SH-SY5Y (cell line): Measurements from ENCODE around the gene FOXP4.

Experiments
- GATA2 ChIP-seq: IDR thresholded peaks from 2 replicates; pipeline ENCODE4 v1.6.1; 2011; ENCODE audit warnings: mild to moderate bottlenecking, low read depth, low read length
- GATA3 ChIP-seq: IDR thresholded peaks from 2 replicates; pipeline ENCODE4 v1.6.1; 2011; ENCODE audit warnings: low read depth, mild to moderate bottlenecking, low read length, moderate library complexity

Gene FOXP4

DNA sequence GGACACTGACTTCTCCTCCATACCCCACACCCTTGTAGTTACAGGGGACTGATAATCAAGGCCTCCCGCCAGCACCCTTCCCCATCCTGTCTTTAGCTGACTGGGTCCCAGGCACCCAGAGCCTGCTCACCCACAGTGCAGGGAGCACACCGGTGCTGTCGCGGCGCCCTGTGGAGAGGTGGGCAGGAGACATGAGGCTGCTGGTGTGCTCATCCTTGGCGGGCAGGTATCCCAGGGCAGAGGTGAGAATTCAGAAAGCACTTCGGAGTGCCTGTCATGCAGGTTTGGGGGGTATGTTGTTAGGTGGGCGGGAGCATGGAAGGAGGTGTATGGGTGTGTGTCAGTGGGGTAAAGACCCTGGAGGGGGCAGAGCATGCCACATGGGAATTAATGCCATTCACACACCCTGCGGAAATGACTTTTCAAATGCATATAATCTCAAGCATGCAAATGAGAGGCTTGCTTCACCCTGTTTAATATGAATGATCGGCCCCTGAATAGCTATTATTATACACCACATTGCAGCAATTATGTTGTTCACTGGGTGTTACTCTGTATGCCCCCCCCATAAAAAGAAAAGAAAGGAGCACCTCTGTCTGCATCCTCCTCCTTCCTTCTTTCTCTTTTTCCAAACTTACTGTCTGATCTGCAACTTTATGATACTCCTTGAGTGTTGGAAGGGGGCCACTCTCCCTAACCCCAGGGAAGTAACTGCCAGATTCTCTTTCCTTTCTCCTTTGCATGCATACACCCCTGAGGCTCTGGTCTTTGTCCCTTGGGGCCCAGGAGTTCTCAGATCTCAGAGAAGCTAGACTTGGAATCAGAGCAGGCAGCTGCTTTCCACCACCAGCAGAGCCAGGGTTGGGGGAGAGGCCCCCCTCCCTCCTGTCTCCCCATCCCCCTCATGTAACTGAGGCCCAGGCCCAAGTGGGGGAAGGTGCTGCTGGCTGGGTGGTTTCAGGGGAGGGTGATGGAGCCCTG is 16.0 kb downstream of the FOXP4 start:
- TF ChIP-seq GATA2, result no peak
- no peak for TF ChIP-seq GATA3

DNA sequence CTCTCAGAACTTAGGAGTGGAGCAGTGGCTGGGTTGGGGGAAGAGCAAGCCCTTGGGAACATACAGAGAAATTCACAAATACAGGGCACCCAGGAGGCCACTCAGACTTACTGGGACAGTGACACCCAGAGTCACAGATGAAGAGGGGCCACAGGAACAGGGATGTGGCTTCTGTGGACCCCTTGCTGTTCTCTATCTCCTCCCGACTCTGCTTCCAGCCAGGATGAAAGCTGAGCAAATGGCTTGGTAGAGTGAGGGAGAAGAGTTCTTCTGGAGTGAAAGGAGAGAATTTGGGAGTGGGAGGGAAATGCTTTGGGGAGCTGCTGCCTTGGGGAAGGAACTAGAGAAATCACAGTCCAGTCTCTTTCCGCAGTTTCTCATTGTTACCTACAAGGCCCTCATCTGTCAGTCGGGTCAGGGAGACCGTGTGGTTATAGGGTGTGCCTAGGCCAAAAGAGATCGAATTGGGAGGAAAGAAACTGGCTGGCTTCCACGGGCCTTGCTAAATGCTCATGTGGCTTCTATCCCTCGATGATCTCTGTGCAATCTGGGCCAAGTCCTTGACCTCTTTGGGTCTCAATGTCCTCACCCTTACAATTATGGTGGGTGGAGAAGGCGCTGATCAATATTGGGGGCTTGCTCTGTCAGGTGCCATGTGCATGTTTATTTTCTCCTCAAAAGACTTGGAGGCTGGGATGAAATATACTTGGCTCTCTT is 17.0 kb downstream of the FOXP4 start:
- no peak for TF ChIP-seq GATA2
- no peak for TF ChIP-seq GATA3

DNA sequence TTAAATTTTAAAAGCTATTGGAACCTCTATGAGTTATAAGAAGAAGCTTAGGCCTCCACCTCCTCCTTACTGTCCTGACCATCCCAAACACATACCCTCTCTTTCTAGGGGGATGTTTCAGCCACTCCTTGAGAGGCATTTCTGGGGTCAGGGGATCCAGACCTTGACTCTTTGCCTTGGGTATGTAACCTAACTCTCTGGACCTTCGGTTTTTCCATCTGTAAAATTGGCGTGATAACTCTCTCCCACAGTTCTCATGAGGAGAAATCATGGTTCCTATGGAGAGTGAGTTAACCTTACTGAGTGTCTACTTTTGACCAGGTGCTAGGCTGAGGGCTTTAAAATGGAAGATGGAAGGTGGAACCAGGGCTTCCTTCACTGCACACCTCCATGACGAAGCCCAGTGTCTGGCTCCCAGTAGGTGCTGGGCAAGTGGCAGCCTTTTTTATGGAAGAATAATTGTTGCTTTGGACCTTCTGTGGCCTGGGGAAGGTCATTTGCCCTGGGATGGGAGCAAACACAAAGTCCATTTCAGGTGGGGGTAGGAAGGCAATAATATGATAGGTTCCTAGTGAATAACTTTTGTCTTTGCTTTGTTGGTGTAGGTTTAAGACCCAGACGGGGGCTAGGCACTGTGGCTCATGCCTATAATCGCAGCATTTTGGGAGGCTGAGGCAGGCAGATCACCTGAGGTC is 18.4 kb downstream of the FOXP4 start:
- no peak for TF ChIP-seq GATA3
- no peak for TF ChIP-seq GATA2

- no peak for TF ChIP-seq GATA3
- no peak for TF ChIP-seq GATA2
Measured at GRCh38 chr6:41565701-41566100, 19.5 kb downstream of the FOXP4 start.

GRCh38 chr6:41566961-41567360 is 20.8 kb downstream of the FOXP4 start:
- TF ChIP-seq GATA2, result no peak
- TF ChIP-seq GATA3, result no peak

DNA sequence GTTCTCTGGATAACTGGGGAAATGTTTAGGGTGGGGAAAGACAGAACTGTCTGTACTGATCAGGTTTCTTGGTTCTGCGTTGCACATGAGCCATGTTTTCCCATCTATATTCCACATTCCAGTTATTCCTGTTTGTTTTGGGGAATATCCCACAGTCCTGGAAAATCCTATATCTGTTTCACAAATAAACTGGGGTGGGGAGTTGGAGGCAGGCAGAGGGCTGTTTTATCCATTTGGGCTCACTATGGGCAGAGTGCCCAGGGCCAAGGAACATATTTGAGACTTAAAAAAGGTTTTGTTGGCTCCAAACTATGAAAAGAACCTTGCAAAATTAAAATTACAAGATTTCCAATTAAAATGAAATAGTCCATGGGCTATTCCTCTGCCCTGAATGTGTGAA is 21.5 kb downstream of the FOXP4 start:
- TF ChIP-seq GATA3 (no peak), GATA2 (no peak)

GRCh38 chr6:41568202-41568584 is 22.0 kb downstream of the FOXP4 start:
- TF ChIP-seq GATA3, result no peak
- no peak for TF ChIP-seq GATA2

DNA sequence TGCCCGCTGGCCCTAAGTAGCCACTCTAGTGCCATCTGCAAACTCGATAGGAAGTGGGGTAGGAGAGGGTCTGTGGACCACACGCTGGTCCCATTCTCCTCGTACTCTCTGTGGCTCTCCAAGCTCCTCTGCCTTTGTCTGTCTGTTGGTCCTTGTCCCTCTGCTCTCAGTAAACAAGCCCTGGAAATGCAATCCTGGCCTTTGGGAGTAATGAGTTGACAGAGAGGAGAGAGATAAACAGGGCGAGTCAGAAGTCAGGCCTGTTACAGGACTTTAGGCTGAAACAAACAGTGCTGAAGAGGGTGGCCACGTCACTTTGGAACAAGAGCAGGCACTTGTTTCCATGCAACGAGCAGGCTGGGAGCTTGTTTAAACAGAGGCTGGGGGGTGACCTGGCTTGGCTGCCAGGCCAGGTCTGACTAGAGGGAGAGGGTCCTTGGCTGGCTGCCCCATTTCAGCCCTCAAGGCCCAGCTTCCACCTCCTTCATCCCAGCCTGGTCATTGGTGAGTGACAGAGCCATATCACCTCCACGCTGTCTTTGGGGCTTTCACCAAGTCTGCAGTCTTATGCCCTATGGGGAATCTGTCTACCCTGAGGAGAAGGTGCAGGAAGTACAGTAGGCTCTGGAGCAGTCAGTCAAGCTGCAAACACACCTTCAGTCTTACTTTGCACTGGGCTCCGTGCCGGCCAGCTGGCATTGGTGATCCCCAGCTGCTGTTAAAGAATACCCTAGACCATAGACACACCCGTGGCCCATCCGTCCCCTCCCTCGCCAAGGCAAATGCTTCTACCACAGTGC is 22.6 kb downstream of the FOXP4 start:
- TF ChIP-seq GATA3, result no peak
- no peak for TF ChIP-seq GATA2

DNA sequence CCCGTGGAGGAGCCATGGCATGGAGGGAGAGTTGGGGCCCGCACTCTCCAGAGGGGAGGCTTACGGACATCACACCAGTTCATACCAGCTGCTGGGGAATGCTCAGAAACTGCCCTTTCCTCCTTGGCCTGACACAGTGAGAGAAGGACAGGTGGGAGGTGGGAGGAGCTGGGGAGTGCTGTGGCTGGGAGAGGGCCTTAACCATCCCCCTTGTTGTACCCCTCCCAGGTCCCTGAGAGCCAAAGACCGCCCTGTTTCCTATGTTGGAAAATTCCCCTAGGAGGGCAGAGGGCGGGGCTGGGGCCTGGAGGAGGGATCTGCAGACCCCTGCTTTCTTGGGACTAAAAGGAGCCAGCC is 24.1 kb downstream of the FOXP4 start:
- TF ChIP-seq GATA3, result no peak
- TF ChIP-seq GATA2, result no peak

DNA sequence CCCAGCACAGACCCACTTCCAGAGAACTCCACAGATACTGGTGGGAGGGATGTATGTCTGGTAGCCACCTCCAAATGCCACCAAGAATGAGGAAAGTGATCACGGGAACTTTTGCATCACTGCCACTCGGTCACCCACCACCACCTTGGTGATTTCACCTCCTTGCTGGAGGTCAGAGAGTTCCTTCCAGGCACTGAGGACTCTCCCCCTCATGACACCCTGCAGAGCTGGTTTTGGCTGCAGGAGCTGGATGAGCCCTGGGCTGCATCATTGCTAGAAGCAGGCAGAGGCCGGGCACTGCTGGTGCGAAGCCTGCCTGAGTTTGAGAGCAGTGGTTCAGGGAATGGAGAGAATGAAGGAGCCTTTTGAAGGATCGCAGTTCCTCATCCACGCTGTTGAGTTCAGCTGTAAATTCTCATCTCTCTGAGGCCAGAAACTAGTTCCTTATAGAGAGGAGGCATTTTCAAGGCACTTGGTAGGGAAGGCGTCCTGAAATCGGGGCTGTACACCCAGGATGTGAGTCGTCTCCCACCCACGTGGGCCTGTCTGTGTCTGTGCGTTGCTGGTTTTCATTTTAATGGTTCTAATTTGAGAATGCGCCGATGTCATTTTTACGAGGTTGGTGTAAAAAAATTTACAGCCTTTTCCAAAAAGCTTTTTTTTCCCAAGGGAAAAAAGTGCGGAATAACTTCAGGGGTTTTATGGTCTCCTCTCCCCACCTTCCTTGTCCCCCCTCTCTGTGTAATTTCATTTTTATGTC is 25.0 kb downstream of the FOXP4 start:
- no peak for TF ChIP-seq GATA3
- TF ChIP-seq GATA2, result no peak

GRCh38 chr6:41572613-41573012 is 26.4 kb downstream of the FOXP4 start:
- no peak for TF ChIP-seq GATA3
- TF ChIP-seq GATA2, result no peak

DNA sequence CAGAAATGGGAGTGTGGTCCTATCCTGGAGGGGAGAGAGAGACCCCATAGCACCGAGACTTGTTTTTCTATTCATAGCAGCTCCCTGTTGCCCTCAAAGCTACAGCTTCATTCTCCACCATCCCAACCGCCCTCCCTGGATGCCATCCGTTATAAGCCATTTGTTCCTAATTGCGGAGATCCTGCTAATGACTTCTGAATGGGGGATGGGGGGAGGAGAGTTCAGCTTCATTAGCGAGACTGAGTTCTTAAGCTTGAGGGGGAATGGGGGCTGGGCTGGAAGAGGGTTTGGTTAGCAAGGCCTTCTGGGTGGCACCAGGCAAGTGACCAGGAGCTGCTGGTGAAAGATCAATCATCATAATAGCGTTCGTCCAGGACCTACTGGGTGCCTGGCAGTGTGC is 27.1 kb downstream of the FOXP4 start:
- TF ChIP-seq GATA3 (no peak), GATA2 (no peak)

- TF ChIP-seq GATA2, result no peak
- TF ChIP-seq GATA3, result no peak
Measured at GRCh38 chr6:41573985-41574384, 27.8 kb downstream of the FOXP4 start.

DNA sequence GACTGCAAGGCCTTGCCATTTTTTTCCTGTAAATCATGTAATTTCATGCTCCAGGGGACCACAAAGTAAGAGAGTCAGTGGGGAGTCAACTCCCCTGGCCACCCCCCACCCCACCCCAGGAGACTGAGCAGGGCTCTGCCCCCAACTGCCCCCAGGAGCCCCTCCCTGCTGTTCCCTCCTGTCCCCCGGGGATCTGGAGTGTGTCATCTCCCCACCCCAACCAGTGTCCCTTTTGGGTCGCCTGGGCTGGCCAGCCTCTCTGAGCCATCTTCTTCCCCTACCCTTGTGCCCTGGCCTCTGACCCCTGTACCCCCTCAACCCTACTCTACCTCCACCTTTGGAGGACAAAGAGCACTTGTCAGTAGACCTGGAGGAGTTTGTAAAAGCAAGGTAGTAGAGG is 29.4 kb downstream of the FOXP4 start:
- TF ChIP-seq GATA2 (no peak), GATA3 (no peak)
